COLO829 (cell line): ENCODE data around the gene MCRIP2.

Experiments
- DNase-seq: peaks from one replicate; pipeline ENCODE4 v3.0.0; 2012; ENCODE audit warnings: low spot score

Gene MCRIP2

DNA sequence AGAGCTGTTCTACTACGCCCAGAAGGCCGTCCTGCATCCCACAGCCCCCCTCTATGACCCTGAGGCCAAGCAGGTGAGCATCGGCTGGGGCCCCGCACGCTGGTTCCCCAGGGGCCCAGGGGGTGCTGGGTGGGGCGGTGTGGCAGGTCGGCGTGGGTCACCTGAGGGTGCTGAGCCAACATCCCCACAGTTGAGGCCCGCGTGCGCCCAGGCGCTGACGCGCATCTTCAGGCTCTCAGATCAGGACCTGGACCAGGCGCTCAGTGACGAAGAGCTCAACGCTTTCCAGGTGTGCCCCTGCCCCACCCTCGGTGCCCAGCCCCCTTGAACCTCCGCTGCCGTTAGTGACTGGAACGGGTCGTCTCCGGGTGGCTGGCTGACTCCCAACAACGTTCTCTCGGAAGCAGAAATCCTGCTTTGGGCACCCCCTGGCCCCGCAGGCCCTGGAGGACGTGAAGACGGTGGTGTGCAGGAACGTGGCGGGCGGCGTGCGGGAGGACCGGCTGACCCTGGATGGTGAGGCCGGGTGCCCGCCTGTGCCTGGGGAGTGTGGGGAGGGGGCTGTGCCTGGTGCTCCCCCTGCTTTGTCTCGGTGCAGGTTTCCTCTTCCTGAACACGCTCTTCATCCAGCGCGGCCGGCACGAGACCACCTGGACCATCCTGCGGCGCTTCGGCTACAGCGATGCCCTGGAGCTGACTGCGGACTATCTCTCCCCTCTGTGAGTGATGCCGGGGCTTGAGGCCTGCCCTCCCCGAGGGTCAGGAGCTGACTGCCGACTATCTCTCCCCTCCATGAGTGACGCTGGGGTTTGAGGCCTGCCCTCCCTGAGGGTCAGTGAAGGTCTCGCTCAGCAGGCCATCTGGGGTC, 29.1 kb downstream of the MCRIP2 start:
- DNase-seq: no peak

DNA sequence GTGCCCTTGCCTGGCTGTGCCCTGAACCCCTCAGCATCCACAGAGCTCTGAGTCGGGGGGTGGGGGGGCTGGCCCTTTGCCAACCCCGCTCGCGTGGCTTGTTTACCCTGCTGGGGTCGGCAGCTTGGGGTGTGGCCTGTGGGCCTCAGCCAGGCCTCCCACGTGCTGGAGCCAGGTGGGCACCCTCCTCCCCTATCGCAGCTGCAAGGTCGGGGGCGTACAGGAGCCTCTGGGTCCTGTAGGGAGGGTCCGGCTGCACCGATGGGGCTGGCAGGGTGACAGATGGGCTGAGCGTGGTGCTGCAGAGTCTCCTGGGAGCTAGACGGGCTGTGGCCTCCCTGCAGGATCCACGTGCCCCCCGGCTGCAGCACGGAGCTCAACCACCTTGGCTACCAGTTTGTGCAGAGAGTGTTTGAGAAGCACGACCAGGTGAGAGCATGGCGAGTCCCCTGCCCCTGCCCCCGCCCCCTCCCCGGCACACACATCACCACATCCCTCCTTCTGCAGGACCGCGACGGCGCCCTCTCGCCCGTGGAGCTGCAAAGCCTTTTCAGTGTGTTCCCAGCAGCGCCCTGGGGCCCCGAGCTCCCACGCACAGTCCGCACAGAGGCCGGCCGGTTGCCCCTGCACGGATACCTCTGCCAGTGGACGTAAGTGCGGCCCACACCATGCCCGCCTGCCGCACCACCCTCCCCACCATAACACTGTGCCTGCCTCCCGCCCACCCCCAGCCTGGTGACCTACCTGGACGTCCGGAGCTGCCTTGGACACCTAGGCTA, 29.9 kb downstream of the MCRIP2 start:
- DNase-seq: no peak

DNA sequence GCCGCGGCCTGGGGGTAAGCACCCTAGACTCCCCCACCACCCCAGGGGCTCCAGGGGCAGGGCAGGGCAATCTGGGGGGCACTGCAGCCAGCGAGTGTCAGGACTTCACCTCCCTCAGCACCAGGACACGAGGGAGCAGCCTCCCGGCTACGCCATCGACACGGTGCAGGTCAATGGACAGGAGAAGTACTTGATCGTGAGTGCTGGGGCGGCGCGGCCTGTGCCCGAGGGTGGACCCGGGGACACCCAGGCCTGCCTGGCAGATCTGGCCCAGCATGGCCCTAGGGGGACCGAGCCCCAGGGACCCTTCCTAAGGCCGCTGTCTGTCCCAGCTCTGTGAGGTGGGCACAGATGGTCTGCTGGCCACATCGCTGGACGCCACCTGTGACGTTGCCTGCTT, 30.7 kb downstream of the MCRIP2 start:
- no peak for DNase-seq

DNA sequence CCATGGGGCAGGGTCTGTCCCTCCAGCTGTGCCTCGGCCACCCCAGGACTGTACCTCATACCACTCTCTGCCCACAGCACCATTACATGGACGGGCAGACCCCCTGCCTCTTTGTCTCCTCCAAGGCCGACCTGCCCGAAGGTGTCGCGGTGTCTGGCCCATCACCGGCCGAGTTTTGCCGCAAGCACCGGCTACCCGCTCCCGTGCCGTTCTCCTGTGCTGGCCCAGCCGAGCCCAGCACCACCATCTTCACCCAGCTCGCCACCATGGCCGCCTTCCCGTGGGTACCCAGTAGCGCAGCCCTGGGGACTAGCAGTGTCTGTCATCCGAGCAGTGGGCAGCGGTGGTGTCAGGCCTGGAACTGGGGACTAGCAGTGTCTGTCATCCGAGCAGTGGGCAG, 31.2 kb downstream of the MCRIP2 start:
- DNase-seq: no peak

DNA sequence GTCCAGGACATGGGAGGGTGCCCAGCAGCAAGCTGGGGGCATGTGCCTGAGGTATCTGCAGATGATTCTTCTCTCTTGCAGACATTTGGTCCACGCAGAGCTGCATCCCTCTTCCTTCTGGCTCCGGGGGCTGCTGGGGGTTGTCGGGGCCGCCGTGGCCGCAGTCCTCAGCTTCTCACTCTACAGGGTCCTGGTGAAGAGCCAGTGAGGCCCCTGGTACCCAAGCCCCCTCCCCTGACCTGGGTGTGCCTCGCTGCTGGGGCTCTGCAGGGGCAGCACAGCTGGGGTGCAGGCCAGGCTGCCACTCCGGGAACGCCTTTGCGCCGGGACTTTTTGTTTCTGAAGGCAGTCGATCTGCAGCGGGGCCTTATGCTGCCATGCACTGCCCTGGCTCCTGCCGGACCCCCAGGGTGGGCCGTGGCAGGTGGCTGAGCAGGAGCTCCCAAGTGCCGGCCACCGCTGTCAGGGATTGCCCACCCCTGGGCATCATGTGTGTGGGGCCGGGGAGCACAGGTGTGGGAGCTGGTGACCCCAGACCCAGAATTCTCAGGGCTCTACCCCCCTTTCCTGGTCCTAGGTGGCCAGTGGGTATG, 31.9 kb downstream of the MCRIP2 start:
- DNase-seq: no peak

DNA sequence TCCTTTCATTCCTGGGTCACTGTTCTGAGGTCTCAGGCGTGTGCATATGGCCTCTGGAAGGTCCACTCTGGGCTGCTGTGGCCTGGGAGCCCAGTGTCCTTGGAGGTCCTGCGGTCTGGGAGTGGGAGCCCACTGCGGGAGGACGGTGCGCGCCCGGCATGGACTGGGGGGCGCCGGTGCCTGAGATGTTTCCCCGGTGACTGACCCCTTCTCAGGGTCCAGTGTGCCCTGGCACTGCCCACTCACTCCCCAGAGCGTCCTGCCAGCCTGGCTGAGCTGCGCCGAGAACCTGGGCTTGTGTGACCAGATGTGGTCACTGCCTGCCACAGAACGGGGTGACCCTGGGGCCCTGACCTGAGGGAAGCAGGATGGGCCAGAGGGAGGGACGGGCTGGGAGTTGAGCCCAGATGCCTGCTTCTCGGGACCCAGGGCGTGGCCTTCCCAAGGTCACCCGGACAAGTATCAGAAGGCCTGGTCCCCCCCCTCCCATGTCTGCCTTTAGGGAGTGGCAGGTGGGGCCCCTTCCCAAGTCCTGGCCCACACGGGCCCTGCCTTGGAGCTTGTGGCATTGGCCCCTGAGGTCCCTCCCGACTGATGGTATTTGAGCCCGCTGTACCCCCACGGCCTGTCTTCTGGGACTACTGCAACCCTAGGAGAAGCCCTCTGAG, 32.7 kb downstream of the MCRIP2 start:
- no peak for DNase-seq

DNA sequence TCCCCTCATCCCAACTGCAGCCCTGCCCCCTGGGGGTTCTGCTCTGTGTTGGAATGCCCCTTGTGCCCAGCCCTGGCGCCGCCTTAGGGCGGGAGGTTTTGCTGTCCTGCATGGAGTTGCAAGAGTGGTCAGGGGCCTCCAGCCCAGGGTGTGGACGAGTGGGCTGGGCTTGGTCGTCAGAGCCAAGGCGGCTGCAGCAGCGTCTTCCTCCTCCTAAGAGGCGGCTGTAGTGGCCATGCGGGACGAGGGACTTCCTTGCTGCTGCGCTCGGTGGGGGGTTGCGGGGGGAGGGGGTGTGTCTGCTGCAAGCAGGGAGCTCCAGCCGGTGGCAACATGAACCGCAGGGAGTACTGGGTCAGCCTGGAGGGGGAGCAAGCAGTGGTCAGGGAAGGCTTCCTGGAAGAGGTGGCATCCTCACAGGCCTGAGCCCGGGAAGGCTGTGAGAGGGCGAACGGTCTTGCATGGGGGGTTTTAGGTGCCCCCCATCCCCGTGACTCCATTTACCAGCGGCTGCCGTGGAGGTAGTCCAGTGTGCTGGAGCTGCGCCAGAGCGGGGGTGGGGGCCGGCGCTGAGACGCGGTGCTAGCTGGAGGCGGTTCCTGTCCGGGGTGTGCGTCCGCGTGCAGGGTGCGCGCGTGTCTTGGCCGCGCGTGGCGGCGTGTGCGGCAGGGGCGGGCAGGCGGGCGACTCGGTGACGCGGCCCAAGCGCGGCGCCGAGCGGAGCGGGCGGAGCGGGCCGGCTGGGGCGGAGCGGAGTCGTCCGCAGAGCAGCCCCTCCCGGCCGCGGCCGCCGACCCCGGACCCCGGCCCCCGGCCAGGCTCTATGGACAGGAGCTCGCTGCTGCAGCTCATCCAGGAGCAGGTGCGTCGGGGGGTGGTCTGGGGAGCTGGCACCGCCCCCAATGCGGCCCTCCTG, 33.6 kb downstream of the MCRIP2 start, which contains the start of gene RHBDL1:
TSS of gene RHBDL1 (plus strand) at position 704 of the 916 bp plus-strand sequence. CDS start at position 824, 120 bp downstream.
- DNase-seq: no peak

DNA sequence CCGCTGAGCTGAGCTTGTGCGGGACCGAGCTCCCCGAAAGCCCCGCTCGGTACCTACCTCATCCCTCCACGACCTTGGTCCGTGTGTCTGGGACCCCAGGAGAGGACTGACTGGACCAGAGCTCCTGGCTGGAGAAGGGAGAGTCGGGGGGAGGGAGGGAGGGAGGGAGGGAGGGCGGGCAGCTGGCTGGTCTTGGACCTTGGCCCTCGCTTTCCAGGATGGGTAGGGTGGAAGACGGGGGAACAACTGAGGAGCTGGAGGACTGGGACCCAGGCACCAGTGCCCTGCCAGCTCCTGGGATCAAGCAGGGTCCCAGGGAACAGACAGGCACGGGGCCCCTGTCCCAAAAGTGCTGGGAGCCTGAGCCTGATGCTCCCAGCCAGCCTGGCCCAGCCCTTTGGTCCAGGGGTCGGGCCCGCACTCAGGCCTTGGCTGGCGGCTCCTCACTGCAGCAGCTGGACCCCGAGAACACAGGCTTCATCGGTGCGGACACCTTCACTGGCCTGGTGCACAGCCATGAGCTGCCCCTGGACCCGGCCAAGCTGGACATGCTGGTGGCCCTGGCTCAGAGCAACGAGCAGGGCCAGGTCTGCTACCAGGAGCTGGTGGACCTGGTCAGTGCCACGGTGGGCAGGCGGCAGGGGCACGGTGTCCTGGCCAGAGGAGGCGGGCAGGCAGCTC, 34.4 kb downstream of the MCRIP2 start:
- DNase-seq: no peak

DNA sequence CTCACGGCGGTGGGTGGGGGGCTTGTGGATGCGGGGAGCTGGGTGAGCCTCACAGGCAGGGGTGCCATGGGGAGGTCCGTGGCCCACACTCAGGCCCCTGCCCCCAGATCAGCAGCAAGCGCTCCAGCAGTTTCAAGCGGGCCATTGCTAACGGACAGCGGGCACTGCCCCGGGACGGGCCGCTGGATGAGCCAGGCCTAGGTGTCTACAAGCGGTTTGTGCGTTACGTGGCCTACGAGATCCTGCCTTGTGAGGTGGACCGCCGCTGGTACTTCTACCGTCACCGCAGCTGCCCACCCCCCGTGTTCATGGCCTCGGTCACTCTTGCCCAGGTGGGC, 34.9 kb downstream of the MCRIP2 start:
- DNase-seq: no peak

DNA sequence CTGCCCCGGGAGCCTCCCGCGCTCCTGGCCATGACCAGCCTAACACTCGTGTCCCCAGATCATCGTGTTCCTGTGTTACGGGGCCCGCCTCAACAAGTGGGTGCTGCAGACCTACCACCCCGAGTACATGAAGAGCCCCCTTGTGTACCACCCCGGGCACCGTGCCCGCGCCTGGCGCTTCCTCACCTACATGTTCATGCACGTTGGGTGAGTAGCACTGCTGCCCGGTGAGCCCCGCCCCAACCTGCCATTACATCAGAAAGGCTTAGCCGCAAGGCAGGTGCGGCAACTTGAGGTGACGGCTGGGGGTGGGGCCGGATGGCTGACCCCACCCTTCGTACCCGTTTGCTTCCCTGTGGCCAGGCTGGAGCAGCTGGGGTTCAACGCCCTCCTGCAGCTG, 35.3 kb downstream of the MCRIP2 start:
- no peak for DNase-seq

DNA sequence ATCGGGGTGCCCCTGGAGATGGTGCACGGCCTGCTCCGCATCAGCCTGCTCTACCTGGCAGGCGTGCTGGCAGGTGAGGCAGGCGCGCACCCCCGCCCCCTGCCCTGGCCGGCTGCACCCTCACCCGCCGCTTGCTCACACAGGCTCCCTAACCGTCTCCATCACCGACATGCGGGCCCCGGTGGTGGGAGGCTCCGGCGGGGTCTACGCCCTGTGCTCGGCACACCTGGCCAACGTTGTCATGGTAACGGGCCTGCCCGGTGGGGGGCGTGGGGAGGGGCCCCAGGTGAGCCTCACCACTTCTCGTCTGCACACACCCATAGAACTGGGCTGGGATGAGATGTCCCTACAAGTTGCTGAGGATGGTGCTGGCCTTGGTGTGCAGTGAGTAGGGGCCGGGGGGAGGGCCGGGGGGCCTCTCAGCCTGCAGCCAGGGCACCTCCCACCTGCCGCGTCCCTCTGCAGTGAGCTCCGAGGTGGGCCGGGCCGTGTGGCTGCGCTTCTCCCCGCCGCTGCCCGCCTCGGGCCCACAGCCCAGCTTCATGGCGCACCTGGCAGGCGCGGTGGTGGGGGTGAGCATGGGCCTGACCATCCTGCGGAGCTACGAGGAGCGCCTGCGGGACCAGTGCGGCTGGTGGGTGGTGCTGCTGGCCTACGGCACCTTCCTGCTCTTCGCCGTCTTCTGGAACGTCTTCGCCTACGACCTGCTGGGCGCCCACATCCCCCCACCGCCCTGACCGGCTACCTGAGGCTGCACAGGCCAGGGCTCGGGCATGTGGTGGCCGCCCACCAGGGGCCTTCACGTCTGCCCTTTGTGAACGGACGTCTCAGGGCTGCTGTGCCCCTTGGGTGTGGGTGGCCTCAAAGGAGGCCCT, 35.9 kb downstream of the MCRIP2 start:
- no peak for DNase-seq

DNA sequence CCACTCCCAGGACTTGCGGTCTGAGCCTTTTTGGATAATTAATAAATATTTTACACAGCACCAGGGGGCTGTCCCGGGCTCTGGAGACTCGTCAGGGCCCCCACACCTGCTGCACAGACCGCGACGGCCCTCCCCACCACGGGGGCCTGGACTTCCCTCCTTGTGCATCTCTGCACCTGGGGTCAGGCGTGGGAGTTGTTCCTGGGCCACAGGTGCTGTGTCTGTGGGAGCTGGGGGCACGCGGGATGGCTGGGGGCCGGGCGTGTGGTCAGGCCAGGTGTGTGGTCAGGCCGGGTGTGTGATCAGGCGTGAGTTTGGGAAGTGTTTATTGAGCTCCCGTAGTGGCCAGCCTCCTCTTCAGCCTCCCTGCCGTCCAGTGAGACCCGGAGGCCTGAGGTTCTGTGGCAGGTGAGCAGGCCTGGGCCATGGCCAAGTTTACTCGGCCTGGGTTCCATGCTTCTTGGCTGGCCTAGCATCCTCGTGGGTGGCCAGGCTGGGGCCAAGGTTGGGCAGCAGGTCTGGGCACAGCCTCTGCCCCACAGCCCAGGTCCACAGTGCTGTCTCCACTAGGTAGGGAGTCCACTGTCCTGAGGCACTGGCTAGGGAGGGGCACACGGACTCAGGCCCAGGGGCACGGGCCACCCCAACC, 36.7 kb downstream of the MCRIP2 start:
- no peak for DNase-seq

DNA sequence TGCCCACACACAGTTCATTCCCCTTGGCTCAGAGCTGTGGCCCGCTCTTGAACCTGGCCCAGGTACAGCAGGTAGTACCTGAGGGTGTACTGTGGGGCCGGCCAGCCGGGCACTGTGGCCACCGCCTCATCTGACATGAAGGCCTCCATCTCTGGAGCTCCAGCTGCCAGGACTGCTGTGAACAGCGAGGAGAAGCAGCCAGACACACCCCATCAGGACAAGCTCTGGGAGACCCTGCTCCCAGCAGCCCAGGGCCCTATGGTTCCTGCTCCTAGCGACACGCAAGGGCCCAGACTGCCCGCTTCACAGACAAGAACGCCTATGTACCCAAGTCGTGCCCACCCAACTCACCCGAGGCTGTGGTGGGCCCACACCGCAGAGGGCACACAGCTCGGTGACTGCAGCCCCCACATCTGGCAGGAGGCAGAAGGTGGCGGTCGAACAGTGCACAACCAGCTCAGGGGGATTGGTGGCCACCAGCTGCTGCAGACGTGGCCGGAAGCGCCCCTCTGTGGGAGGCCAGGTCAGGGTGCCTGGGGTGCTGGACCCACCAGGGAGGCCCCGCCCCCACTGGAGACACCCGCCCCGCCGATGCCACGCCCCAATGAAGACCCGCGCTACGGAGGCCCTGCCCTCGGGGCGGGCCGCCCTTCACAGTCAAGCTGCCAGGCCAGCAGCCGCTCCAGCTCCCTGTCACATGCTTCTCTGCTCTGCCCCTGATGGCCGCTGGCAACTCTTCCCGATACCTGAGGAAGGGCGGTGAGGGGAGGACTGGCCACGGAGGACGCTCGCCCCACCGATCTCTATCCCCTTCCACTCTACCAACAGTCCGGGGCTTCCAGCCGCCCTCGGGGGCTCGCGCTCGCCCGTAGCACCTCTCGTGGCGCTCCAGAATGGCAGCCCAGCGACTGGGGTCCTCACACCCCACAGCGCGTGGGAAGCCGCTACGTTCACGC, 37.5 kb downstream of the MCRIP2 start:
- DNase-seq: peak; percentile 45

DNA sequence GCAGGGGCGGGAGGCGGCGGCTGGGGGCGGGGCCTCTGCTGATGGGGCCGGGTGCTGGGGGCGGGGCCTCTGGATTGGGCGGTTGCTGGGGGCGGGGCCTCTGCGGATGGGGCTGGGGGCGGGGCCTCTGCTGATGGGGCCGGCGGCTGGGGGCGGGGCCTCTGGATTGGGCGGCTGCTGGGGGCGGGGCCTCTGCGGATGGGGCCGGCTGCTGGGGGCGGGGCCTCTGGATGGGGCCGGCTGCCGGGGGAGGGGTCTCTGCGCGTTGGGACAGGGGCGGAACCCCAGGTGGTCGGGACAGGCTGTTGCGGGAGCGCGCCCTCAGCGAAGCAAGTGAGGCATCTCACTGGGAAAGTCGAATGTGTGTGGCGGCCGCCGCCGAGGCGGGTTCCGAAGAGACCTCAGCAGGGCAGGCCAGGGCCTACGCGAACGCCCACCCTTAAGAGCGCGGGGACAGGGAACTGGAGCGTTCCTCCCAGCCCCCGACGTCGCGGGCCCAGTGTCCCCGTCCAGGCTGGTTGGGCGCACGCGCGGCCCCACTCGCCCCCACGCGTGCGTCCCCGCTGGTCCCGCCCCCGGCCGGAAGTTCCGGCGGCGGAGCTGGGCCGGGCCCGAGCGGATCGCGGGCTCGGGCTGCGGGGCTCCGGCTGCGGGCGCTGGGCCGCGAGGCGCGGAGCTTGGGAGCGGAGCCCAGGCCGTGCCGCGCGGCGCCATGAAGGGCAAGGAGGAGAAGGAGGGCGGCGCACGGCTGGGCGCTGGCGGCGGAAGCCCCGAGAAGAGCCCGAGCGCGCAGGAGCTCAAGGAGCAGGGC, 38.4 kb downstream of the MCRIP2 start, which contains the start of gene STUB1:
TSS of gene STUB1 (plus strand) at position 597 of the 811 bp plus-strand sequence. CDS start at position 713, 116 bp downstream.
- peak; percentile 67 for DNase-seq

DNA sequence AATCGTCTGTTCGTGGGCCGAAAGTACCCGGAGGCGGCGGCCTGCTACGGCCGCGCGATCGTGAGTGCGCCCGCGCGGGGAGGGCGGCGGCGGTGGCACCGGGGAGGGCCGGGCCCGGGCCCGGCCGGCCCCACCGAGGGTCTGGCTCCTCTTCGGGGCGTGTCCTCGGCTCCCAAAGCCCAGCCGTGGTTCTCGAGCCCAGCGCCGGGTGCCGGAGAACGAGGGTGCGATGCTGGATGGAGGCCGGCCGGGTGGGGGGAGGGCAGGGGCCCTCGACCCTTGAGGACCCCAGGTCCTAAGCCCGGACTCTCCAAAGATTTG, 39.0 kb downstream of the MCRIP2 start:
- no peak for DNase-seq

DNA sequence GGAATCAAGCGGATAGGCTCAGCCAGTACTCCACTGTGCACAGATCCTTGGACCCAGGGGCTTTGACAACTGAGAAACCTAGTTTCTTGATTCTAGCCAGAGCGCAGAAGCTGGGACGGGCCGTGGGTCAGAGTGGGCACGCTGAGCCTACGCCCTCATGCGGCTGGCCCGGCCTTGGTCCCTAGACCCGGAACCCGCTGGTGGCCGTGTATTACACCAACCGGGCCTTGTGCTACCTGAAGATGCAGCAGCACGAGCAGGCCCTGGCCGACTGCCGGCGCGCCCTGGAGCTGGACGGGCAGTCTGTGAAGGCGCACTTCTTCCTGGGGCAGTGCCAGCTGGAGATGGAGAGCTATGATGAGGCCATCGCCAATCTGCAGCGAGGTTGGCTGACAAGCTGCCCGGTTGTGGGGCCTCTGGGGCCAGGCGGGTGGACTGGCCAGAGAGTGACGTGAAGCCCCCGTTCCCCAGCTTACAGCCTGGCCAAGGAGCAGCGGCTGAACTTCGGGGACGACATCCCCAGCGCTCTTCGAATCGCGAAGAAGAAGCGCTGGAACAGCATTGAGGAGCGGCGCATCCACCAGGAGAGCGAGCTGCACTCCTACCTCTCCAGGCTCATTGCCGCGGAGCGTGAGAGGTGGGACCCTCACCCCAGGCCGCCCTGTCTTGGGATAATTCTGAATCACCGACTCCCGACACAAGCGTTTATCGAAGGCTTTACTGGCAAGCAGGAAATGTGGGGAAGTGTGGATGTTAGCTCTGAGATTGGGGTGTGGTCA, 39.5 kb downstream of the MCRIP2 start:
- no peak for DNase-seq
